GM10248 (cell line): Measurements from ENCODE around the gene AGRN.

ENCODE experiments used
- CTCF ChIA-PET: fragments of 300-600 bp; sonication (Branson Sonifier 250); formaldehyde crosslinking; extraction: SDS; loops from one replicate; lab custom pipeline; 2021; ENCODE audit warnings: antibody characterized with exemption; lab: Yijun Ruan, JAX
- POLR2A ChIA-PET: fragments of 350-650 bp; sonication (Branson Sonifier 250); formaldehyde crosslinking; extraction: SDS; loops from one replicate; lab custom pipeline; 2020; ENCODE audit warnings: antibody characterized with exemption; lab: Yijun Ruan, JAX
- DNase-seq: peaks from one replicate; pipeline ENCODE4 v3.0.0; 2012; ENCODE audit errors: extremely low spot score
- TF ChIP-seq, protein P1 (sequence below): IDR thresholded peaks from 2 replicates; pipeline ENCODE4 v1.5.1; 2012; ENCODE audit warnings: mild to moderate bottlenecking, low read depth; ENCODE audit errors: extremely low read depth, missing control alignments, control extremely low read depth

The AGRN gene

DNA sequence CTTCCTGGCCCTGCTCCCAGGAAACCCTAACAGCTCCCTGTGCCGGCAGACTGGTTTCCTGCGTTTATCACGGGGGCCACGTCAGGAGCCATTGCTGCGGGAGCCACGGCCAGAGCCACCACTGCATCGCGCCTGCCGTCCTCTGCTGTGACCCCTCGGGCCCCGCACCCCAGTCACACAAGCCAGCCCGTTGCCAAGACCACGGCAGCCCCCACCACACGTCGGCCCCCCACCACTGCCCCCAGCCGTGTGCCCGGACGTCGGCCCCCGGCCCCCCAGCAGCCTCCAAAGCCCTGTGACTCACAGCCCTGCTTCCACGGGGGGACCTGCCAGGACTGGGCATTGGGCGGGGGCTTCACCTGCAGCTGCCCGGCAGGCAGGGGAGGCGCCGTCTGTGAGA, 28.0 kb downstream of the AGRN start:
- CTCF ChIA-PET = interaction anchor here (1.4 to 2.1 kb wide), 3 partner anchors 15 to 16 kb away, joined by 3 to 4 read pairs (median 4); no protein-coding TSS in a partner anchor
- POLR2A ChIA-PET = no interaction called here
- TF ChIP-seq, protein P1, sequence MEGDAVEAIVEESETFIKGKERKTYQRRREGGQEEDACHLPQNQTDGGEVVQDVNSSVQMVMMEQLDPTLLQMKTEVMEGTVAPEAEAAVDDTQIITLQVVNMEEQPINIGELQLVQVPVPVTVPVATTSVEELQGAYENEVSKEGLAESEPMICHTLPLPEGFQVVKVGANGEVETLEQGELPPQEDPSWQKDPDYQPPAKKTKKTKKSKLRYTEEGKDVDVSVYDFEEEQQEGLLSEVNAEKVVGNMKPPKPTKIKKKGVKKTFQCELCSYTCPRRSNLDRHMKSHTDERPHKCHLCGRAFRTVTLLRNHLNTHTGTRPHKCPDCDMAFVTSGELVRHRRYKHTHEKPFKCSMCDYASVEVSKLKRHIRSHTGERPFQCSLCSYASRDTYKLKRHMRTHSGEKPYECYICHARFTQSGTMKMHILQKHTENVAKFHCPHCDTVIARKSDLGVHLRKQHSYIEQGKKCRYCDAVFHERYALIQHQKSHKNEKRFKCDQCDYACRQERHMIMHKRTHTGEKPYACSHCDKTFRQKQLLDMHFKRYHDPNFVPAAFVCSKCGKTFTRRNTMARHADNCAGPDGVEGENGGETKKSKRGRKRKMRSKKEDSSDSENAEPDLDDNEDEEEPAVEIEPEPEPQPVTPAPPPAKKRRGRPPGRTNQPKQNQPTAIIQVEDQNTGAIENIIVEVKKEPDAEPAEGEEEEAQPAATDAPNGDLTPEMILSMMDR = no peak
- DNase-seq = no peak

DNA sequence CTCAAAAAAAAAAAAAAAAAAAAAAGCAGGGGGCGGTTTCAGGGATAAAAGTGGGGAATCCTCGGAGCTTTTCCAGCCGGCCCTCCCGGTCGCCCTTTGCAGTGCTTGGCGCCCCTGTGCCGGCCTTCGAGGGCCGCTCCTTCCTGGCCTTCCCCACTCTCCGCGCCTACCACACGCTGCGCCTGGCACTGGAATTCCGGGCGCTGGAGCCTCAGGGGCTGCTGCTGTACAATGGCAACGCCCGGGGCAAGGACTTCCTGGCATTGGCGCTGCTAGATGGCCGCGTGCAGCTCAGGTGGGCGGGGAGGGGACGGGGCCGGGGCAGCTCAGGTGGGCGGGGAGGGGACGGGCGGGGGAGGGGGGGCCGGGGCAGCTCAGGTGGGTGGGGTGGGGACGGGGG, 28.8 kb downstream of the AGRN start:
- ChIA-PET CTCF (interaction anchor here (1.4 to 2.1 kb wide), 2 partner anchors 16 kb away, joined by 4 read pairs; no protein-coding TSS in a partner anchor), POLR2A (no interaction called here)
- DNase-seq = no peak
- TF ChIP-seq, protein P1 = no peak

DNA sequence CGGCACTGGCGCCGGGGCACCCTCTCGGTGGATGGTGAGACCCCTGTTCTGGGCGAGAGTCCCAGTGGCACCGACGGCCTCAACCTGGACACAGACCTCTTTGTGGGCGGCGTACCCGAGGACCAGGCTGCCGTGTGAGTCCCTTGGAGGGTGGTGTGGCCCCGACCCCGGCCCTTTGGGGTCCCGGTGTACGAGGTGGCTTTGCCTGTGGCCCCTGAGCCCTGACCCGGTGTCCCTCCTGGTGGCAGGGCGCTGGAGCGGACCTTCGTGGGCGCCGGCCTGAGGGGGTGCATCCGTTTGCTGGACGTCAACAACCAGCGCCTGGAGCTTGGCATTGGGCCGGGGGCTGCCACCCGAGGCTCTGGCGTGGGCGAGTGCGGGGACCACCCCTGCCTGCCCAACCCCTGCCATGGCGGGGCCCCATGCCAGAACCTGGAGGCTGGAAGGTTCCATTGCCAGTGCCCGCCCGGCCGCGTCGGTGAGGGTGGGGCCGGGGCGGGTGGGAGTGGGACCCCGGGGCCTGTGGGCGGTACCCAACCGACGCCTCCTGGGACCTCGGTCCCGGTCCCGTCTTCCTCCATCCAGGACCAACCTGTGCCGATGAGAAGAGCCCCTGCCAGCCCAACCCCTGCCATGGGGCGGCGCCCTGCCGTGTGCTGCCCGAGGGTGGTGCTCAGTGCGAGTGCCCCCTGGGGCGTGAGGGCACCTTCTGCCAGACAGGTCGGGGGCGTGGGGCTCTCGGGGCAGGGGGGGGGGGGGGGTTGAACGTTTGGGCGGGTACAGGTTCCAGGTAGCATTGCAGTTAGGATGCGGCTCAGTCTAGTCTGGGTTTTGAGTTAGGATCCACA, 29.6 kb downstream of the AGRN start:
- CTCF ChIA-PET = interaction anchor here (1.4 to 2.1 kb wide), 2 partner anchors 15 to 17 kb away, joined by 4 read pairs; no protein-coding TSS in a partner anchor
- DNase-seq = no peak
- TF ChIP-seq, protein P1 = no peak
- POLR2A ChIA-PET = no interaction called here

DNA sequence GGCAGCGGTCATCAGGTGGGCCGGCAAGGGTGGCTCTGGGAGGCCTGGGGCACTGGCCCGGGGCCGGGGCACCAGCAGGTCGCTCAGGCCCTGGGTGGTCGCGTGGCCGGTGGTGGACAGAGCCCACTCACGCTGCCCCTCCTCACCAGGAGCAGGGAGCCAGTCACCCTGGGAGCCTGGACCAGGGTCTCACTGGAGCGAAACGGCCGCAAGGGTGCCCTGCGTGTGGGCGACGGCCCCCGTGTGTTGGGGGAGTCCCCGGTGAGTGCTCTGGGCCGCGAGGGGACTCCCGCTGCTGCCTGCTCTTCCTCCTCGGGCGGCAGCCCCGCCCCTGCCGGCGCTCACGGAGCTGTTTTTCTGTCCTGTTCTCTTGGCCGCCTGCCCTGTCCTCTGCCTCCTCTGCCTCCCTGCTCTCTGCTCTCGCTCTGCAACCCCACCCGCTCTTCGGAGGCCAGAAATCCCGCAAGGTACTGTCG, 30.7 kb downstream of the AGRN start:
- DNase-seq = peak; percentile 71
- POLR2A ChIA-PET = no interaction called here
- CTCF ChIA-PET = interaction anchor here (1.2 to 1.4 kb wide), 2 partner anchors 10 to 13 kb away, joined by 3 to 6 read pairs; no protein-coding TSS in a partner anchor
- TF ChIP-seq, protein P1 = no peak

DNA sequence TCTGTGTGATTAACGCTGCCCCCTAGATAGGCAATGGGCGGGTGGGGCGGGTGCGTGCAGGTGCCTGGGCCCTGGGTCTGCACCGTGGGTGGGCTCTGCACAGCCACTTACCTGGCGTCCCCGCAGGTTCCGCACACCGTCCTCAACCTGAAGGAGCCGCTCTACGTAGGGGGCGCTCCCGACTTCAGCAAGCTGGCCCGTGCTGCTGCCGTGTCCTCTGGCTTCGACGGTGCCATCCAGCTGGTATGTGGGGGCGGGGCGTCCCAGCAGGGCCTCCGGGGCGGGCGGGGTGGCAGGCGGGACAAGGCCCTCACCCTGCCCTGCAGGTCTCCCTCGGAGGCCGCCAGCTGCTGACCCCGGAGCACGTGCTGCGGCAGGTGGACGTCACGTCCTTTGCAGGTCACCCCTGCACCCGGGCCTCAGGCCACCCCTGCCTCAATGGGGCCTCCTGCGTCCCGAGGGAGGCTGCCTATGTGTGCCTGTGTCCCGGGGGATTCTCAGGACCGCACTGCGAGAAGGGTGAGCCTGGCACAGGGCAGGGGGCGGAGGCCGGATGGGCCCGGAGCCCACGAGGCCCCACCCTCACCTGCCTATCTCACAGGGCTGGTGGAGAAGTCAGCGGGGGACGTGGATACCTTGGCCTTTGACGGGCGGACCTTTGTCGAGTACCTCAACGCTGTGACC, 31.3 kb downstream of the AGRN start:
- no peak for DNase-seq
- POLR2A ChIA-PET = no interaction called here
- TF ChIP-seq, protein P1 = no peak
- CTCF ChIA-PET = interaction anchor here (1.2 to 1.4 kb wide), 2 partner anchors 9 to 13 kb away, joined by 3 to 6 read pairs; no protein-coding TSS in a partner anchor
